GM13977 (cell line): ENCODE data around the gene ZFHX3.

ENCODE experiments used
- DNase-seq: peaks from one replicate; pipeline ENCODE4 v3.0.0; 2012; ENCODE audit warnings: low spot score
- in situ Hi-C: fragments of 300-500 bp; cut with MboI; formaldehyde crosslinking; loops from one replicate; pipeline ENCODE4 v1.12.0; 2022; ENCODE audit warnings: low sequenced_read_pairs, low pct_unique_long_range_greater_than_20kb, mixed read lengths, inconsistent platforms; ENCODE audit not compliant: unreplicated experiment
- TF ChIP-seq, protein P1 (sequence below): IDR thresholded peaks from 2 replicates; pipeline ENCODE4 v1.5.1; 2012; ENCODE audit warnings: mild to moderate bottlenecking, control low read depth; ENCODE audit not compliant: insufficient read depth; ENCODE audit errors: extremely low read depth, missing control alignments

The ZFHX3 gene

DNA sequence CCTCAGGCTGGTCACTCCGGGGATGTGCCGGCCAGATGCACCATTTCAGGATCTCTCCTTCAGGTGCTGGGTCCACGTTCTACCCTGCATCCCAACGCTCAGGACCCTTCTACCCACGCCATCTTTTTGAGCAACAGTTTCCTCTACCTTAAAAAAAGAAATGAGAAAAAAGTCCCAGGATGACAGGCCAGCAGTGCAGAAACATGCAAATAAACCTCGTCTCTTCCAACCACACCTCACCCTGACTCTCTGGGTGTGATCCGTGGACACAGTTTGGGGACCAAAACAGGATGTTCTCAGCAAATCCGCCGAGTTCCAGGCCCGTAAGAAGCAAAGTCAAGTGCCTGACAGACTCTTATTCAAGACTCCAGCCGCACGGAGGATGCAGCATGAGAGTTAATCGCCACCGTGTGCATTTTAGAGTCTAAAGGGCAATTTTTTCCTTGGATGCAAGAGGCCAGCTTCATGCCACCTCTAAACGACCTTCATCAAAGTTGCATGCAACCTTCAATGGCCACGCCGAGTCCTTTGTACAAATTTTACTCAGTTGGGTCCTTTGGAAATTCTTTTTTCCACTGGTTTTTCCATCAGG lies 99.6 kb downstream of the ZFHX3 start:
- no peak for DNase-seq
- TF ChIP-seq, protein P1, sequence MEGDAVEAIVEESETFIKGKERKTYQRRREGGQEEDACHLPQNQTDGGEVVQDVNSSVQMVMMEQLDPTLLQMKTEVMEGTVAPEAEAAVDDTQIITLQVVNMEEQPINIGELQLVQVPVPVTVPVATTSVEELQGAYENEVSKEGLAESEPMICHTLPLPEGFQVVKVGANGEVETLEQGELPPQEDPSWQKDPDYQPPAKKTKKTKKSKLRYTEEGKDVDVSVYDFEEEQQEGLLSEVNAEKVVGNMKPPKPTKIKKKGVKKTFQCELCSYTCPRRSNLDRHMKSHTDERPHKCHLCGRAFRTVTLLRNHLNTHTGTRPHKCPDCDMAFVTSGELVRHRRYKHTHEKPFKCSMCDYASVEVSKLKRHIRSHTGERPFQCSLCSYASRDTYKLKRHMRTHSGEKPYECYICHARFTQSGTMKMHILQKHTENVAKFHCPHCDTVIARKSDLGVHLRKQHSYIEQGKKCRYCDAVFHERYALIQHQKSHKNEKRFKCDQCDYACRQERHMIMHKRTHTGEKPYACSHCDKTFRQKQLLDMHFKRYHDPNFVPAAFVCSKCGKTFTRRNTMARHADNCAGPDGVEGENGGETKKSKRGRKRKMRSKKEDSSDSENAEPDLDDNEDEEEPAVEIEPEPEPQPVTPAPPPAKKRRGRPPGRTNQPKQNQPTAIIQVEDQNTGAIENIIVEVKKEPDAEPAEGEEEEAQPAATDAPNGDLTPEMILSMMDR: no peak
- in situ Hi-C loops: no loop called here

DNA sequence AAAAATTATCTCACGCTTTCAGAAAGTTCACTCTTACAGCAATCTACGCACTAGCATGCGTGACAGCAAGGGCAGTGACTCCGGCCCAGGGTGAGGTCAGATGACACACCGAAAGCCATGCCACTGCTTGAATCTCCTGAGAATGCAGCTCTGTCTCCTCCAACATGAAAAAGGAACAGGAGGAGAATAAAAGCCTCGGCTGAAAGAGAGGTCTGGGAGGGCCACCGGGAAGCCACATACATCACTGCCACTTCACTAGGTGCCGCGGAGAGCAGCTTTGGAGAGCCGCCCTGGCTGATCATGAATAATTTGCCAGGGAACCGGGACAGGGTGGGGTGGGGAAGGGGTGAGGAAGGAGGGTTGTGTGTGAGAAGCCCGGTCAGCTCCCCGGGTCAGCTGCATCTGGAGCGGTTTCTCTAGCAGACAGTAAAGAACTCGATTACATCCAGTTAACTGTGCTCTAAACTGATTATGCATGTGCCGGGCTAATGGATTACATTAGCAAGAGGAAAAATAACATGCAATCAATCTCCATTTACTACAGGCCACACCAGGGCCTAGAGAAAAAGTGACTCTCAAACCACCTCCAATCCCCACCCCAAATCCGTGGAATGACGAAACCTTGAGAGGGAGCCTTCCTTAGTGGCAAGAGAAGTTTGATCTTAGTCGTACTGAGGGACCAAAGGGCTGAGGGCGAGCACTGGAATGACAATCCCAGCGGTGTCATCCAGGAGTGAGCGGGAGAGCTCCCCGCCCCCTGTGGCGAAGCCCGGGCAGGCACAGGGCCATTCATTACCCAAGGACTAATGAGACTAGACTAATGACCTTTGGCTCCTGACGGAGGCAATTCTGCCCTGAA lies 100.3 kb downstream of the ZFHX3 start:
- DNase-seq: no peak
- in situ Hi-C loops: no loop called here
- TF ChIP-seq, protein P1: no peak

GRCh38 chr16:72946474-72947194 lies 101.3 kb downstream of the ZFHX3 start:
- TF ChIP-seq, protein P1: no peak
- DNase-seq: no peak
- in situ Hi-C loops: no loop called here

DNA sequence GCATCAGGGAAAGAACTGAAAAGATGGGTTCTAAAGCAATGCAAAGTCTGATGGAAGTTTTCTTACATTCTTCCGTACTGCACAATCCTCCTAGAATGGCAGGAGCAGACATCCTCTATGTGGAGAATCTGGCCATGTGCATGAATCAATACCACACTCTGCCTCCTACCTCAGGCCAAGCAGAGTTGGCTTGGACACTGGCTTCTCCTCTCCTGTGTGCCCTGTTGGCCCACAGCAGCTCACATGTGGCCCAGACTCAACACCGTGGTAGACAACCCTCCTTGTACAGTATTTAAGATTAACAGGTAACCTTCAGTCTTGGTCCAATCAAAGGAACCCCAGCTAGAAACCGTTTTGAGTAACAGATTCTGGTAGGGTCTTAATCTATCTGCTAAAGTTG lies 101.9 kb downstream of the ZFHX3 start:
- TF ChIP-seq, protein P1: no peak
- in situ Hi-C loops: no loop called here
- no peak for DNase-seq

- TF ChIP-seq, protein P1: no peak
- DNase-seq: no peak
- in situ Hi-C loops: no loop called here
These were observed 102.3 kb downstream of the ZFHX3 start for GRCh38 chr16:72945611-72946010.

- DNase-seq: no peak
- in situ Hi-C loops: no loop called here
- TF ChIP-seq, protein P1: no peak
These were observed 103.0 kb downstream of the ZFHX3 start for GRCh38 chr16:72944757-72945485.
